ENCODE measurements around the gene FANCC.
"Not testable (repeated sequence)": the region's sequence is repeated elsewhere in the genome, so short reads cannot be mapped to it uniquely, and the experiment has no call there.

Gene FANCC

GRCh38 chr9:95329061-95329460 is 11.6 kb upstream of the FANCC start:
- not testable (repeated sequence) for DNase-seq (ENCODE audit: low spot score)

DNA sequence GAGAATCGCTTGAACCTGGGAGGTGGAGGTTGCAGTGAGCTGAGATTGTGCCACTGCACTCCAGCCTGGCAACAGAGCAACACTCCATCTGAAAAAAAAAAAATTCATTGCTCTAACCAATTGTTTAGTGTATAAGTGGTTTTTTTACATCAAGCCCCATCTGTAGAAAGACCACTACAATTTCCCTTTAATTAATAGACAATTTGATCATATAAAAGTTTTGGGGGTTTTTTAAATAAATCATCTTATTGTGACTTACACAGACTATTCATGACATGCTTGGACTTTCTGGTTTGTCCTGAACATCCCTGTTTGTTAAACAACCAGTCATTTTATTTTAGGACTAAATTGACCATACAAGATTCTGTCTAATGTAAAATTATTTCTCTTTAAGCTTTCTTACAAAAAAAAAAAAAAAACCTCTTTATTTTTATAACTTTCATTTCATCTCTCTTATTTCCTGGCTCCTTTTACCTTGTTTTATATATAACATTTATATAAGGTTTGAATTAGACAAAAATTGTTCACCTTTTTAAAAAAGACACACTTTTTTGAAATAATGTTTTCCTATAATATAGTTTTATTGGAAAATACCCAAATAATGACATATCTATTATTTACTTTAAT is 9.8 kb upstream of the FANCC start:
- DNase-seq (ENCODE audit: low spot score) = no peak

DNA sequence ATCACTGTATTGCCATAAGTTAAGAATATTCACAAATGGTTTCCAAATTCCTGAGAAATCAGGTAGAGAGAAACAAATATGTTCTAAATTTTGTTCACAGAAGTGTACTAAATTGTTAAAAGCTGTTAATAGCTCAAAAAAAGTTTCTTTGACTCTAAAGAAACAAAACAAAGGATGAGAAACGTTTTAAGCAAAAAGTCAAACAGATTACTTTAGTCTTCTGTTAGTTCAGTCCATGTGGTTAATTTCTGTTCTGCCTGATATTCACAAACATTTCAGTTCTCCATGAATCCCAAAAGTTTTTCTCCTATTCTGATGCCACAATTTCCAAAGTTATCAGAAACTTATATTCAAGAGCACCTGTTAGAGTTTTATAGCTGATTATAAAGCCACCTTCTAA is 7.7 kb upstream of the FANCC start:
- DNase-seq (ENCODE audit: low spot score) = no peak

DNA sequence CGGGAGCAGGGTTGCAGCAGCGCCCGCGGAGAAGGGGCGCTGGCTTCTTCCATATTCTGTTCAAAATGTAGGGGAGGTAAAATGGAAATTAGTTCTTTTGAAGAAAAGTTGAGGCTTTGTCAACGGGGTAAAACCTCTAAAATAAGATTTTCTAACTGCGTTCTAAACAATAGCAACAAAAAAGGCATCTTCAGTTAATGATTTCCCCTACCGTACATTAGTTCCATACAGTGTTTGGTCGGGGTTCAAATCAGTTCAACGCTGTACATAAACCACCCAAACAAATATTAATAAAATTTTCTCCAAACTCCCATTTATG is 343 bp upstream of the FANCC start:
- DNase-seq (ENCODE audit: low spot score) = no peak

DNA sequence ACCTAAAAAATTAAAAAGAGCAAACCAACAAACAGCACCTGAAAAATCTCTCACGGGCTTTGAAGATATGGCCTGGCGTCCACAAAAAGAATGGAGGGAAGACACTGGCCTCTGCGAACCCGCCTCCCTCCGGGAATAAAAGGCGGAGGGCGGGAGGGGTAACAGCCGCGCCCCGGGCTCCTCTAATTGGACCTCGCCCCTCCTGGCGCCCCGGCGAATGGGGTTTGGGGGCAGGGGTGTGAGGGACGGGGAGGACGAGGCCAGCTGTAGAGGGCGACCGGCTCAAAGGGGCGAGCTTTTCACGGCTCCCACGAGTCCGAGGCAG is 753 bp downstream of the FANCC start:
- peak; percentile 43 for DNase-seq (ENCODE audit: low spot score)

GRCh38 chr9:95316274-95316673 is 1.2 kb downstream of the FANCC start:
- peak; percentile 8 for DNase-seq (ENCODE audit: low spot score)

DNA sequence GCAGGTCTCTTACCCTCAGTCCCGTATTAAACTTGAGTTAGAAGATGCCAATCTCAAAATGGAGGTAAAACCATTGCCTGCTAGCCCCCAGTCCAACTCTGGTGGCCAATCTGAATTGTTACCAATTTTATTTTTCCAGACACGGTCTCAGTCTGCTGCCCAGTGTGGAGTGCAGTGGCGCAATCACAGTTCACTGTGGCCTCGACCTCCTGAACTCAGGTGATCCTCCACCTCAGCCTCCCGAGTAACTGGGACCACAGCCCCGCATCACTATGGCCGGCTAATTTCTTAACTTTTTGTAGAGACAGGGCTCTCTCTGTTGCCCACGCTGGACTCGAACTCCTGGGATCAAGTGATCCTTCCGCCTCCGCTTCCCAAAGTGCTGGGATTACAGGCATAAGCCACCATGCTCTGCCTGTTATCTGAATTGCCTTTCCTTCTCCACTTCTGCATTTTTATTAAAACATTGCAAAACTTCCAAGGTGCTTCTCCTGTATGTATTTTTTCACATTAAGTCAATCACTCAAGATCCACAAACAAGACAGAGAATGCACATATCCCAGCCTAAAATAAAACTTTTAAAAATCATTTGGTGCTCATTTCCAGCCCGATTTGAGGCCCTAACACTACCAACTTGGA is 2.3 kb downstream of the FANCC start:
- no peak for DNase-seq (ENCODE audit: low spot score)

DNA sequence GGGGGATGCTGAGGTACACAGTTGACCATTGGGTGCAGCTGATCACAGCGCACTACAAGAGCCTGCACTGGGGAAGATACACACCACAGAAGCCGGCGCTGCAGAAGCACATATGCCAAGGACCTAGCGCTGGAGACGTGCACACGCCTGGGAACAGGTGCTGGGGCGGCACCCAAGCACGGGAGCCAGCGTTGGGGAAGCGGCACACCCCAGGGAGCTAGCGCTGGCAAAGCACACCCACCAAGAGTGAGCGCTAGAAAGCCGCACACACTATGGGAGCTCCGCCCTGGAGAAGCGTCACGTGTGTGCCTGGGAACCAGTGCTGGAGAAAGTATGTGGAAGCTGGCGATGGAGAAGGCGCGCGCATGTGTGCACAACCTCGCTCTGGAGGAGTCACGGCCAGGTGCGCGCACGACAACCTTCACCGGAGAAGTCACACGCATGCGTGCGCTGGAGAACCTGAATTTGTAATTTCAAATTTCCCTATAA is 4.5 kb downstream of the FANCC start:
- DNase-seq (ENCODE audit: low spot score) = no peak

DNA sequence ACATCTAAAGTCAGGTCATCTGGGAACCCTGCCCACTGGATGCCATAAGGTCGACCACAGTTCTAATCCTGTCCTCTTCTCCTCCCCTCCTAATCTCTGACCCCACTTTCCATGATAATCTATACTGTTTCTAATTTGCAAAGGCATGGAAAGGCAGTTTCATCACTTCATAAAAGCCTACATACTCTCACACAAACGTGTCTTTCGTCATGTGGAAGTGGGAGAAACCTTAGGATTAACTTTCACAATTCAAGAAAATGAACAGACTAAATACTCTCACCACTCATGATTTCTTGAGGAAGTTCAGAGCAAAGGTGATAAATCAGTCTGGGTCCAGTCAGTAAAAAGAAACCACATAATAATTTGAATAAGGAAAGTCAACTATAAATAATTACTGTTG is 5.5 kb downstream of the FANCC start:
- DNase-seq (ENCODE audit: low spot score) = no peak

DNA sequence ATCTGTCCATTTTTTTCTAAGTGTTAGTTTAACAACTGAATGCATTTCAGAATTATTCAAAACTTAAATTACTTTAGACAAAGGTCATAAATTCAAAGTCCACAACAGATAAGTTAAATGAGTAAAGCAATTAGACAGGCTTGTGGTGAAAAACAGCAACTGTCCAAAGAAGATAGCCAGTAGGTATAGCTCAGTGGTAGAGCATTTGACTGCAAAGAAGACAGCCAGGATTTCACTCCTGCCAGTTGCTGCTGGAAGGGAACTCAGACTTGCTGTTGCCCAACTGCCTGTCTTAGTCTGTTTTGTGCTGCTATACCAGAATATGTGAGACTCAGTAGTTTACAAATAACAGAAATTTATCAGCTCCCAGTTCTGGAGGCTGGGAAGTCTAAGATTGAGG is 10.0 kb downstream of the FANCC start:
- DNase-seq (ENCODE audit: low spot score) = no peak

DNA sequence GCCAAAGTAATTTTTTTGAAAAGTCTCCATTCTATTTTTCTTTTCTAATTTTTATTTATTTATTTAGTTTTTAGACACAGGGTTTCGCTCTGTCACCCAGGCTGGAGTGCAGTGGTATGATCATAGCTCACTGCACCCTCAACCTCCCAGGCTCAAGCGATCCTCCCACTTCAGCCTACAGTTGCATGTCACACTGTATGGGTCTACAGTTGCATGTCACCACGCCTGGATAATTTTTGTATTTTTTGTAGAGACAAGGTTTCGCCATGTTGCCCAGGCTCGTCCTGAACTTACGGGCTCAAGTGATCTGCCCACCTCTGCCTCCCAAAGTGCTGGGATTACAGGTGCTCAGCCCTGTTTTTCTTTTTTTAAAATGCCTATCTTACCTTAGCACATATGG is 10.7 kb downstream of the FANCC start:
- DNase-seq (ENCODE audit: low spot score) = no peak

GRCh38 chr9:95305770-95306492 is 11.6 kb downstream of the FANCC start:
- no peak for DNase-seq (ENCODE audit: low spot score)

DNA sequence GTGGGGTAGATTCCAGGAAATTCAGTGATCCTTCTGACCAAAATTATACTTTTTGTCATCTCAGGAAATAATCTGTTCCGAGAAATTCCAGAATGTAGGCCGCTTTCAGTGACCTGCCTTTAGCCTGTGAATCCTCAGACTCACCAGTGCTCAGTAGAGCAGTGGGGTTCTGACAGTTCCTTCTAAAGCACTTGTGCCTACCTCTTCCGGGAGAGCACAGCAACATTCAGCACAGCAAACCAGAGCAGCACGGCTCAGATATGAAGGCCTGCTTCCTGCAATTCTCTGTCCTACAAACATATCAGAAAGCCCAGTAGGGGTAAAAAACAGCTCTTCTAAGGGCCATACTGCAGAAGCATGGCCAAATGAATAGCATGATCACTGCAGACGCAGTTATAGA is 15.0 kb downstream of the FANCC start:
- DNase-seq (ENCODE audit: low spot score) = no peak

DNA sequence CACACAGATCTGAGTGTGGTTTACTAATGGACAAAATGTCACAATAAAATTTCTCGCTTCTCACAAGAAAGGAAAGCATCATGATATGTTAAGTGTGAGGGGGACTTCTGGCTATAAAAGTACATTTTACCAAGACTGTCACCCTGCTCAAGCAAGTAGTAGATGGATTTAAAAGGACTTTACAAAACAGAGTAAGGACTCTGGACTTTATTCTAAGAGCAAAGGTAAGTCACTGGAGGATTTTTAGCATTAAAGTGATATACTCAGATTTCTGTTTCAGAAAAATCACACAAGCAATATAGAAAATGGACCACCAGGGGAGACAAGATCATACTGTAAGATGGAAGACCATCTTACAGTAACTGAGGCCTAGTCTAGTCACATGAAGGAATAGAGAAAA is 19.7 kb downstream of the FANCC start:
- no peak for DNase-seq (ENCODE audit: low spot score)

GRCh38 chr9:95297316-95297715 is 20.2 kb downstream of the FANCC start:
- DNase-seq (ENCODE audit: low spot score) = no peak

DNA sequence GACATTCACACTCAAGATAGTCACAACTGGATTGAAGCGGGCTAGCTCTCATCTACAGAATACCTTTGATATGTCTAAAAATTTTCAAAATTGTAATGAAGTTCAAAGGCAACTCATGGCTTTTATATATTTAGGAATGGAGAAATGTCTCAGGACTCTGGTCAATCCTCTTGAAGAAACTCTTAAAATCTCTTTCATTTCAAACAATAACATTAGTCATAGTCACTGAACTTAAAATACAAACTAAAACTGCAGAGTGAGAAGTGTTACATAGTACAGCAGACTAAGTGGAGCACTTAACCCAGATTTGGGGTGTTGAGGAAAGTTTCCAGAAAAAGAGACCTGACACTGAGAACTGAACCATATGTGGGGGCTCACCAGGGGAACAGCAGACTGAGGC is 20.7 kb downstream of the FANCC start:
- DNase-seq (ENCODE audit: low spot score) = no peak

DNA sequence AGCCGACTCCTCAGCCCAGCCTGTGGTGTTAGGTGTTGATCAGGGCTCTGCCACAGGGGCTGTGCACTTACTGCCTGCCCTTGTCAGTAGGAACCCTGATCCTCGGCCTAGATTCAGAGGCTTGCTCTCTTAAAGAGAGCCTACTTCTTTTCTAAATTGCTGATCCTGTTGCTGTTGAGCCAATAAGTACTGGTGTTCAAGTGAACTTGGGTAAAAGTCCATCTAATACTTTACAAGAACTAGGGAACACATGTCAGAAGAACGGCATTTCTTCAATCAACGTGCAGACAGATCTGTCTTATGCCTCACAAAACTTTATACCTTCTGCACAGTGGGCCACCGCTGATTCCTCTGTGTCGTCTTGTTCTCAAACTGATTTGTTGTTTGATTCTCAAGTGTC is 24.2 kb downstream of the FANCC start:
- DNase-seq (ENCODE audit: low spot score) = not testable (repeated sequence)

- no peak for DNase-seq (ENCODE audit: low spot score)
Measured at GRCh38 chr9:95292226-95292625, 25.3 kb downstream of the FANCC start.

GRCh38 chr9:95286151-95286550 is 31.4 kb downstream of the FANCC start:
- no peak for DNase-seq (ENCODE audit: low spot score)

GRCh38 chr9:95285307-95285706 is 32.2 kb downstream of the FANCC start:
- DNase-seq (ENCODE audit: low spot score) = no peak

DNA sequence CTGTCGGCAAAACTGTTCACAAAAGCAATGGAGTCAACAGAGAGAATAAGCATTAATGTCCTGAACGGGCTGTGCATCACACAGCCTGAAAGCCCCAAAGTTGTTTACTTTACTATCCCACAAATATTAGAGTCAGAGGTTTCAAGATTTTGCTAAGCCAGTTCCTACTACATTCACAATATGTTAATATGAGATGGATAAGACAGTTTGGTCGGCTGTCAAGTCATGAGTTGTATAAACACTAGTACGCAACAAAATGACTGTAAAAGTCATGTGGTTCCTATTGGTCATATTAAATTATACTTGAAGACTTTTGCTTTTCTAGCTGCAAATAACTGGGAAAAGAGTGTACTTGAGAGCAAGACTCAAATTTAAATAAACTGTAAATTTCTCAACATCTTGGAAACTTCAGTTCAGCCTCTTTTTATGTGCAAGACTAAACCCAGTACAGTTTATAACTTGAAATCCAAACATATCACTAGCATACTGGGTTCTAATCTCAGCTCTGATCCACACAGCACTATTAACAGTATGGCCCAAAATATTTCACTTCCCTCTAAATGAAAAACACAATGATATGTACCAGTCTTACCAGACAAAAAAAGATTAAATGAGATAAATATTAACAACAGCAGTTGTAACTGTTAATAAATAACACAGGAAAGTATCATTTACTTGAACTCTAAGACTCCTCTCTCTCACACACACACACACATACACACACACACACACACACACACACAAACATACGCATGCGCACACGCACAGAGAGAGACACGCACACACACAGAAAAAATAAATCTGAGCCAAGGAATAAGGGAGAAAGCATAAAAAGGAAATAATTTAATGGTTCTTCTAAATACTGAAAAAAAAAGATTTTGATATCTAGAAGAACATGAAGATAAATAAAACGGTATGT is 33.1 kb downstream of the FANCC start:
- DNase-seq (ENCODE audit: low spot score) = no peak

DNA sequence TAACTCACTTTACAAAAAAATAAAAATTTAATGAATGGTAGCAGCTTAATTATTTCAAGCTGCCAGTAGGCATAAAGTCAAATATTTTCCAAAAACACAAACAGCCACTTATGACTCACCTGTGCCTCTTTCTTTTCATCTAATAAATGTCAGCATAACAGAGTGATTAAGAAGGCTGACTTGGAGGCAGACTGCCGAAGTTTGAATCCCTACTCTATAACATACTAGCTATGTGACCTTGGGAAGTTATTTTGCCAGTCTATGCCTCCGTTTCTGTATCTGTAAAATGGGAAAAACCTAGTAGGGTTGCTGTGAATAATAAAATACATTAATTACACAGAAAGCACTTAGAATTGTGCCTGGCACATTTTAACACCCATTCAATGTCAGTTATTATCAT is 33.8 kb downstream of the FANCC start:
- no peak for DNase-seq (ENCODE audit: low spot score)

GRCh38 chr9:95282332-95282731 is 35.2 kb downstream of the FANCC start:
- DNase-seq (ENCODE audit: low spot score) = no peak

Data from hematopoietic multipotent progenitor cell treated with erythropoietin and hydrocortisone succinate and interleukin-3 and kit ligand, for 15 days (in vitro differentiated cells).